Thymus (tissue), 11 donors: ENCODE measurements around the gene GPRASP3. TPM values are rescaled to one million over a fixed set of nuclear protein-coding genes. Genes with fewer than 3 reads are reported as not detected.
A peak's percentile ranks its signal among the peaks of the same experiment; 100 is the strongest.
"Not testable (repeated sequence)": the region's sequence is repeated elsewhere in the genome, so short reads cannot be mapped to it uniquely, and the experiment has no call there.

Experiments
- DNase-seq, 9 donors: peaks; one replicate each; pipeline ENCODE4 v3.0.0-alpha.2; 2013; ENCODE audit warnings: low spot score in 9 of 9, low read depth in 6 of 9, missing footprints in 1 of 9
- H3K27ac ChIP-seq, 2 donors: one replicate each; pipeline ENCODE4 v1.5.1; 2013; ENCODE audit warnings: control low read depth in 1 of 2, low read depth in 1 of 2, low read length in 1 of 2, mild to moderate bottlenecking in 1 of 2, moderate library complexity in 1 of 2
- H3K27me3 ChIP-seq, 2 donors: one replicate each; pipeline ENCODE4 v1.5.1; 2013; ENCODE audit warnings: low read length in 1 of 2; ENCODE audit not compliant: control insufficient read depth in 2 of 2, insufficient read depth in 1 of 2
- H3K36me3 ChIP-seq, 2 donors: one replicate each; pipeline ENCODE4 v1.5.1; 2013; ENCODE audit warnings: low read length in 1 of 2, mild to moderate bottlenecking in 1 of 2, moderate library complexity in 1 of 2; ENCODE audit not compliant: control insufficient read depth in 2 of 2, insufficient read depth in 2 of 2
- H3K4me1 ChIP-seq, 2 donors: one replicate each; pipeline ENCODE4 v1.5.1; 2013; ENCODE audit warnings: low read length in 2 of 2; ENCODE audit not compliant: control insufficient read depth in 2 of 2, insufficient read depth in 2 of 2
- H3K4me3 ChIP-seq, 2 donors: one replicate each; pipeline ENCODE4 v1.5.1; 2013; ENCODE audit warnings: low read length in 2 of 2, control low read depth in 1 of 2, mild to moderate bottlenecking in 1 of 2
- H3K9me3 ChIP-seq, 2 donors: one replicate each; pipeline ENCODE4 v1.5.1; 2013; ENCODE audit warnings: low read length in 1 of 2, mild to moderate bottlenecking in 1 of 2; ENCODE audit not compliant: control insufficient read depth in 2 of 2, insufficient read depth in 1 of 2
- WGBS: extraction: QIAGEN DNeasy Blood & Tissue Kit; methylation state at CpG from one replicate; pipeline ENCODE4 v1.1.7; 2013; 5-methylcytosine and 5-hydroxymethylcytosine counted together
- polyA plus RNA-seq: library from polyadenylated mRNA; stranded (reverse); fragments of 200-250 nt; gene quantifications from one replicate; pipeline ENCODE4 v1.2.3, GENCODE V29; 2013
- total RNA-seq: library from RNA; stranded (reverse); fragments of 120-200 nt; gene quantifications from one replicate; pipeline ENCODE4 v1.2.4, GENCODE V29; 2013
- donor health status: healthy.

GPRASP3 gene
- total and polyA plus RNA-seq, 2 donors = 2.0 to 3.1 TPM

DNA sequence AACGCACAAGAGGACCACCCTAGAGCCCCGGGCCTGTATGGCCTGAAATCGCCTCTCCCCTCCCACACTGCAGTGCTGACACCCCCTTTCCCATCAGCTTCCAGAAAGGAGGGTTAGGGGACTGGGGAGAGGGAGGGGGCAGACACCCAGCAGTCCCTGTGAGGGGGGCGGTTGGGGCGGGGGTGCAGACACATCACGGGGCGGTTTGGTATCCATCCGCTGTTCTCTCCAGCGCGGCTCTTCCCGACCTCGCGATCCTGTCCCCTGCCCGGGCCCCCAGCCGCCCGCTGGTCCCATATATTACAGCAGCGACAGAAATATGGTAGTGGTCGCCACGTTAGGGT lies 8.7 kb upstream of the GPRASP3 start:
- Histone ChIP-seq H3K36me3 (no peaks in the 10 kb centered on the region), H3K9me3 (no peaks in the 10 kb centered on the region), H3K4me3 (peak overlapping the region; percentile 52 to 53), H3K27ac (no peak overlapping the region), H3K27me3 (peaks cover 0 to 22% of the 10 kb centered on the region in 2 donors), H3K4me1 (peaks cover 2 to 3% of the 10 kb centered on the region in 2 donors)
- no peak for DNase-seq
- 12% methylated on average over 19 of the region's 19 CpGs for WGBS

DNA sequence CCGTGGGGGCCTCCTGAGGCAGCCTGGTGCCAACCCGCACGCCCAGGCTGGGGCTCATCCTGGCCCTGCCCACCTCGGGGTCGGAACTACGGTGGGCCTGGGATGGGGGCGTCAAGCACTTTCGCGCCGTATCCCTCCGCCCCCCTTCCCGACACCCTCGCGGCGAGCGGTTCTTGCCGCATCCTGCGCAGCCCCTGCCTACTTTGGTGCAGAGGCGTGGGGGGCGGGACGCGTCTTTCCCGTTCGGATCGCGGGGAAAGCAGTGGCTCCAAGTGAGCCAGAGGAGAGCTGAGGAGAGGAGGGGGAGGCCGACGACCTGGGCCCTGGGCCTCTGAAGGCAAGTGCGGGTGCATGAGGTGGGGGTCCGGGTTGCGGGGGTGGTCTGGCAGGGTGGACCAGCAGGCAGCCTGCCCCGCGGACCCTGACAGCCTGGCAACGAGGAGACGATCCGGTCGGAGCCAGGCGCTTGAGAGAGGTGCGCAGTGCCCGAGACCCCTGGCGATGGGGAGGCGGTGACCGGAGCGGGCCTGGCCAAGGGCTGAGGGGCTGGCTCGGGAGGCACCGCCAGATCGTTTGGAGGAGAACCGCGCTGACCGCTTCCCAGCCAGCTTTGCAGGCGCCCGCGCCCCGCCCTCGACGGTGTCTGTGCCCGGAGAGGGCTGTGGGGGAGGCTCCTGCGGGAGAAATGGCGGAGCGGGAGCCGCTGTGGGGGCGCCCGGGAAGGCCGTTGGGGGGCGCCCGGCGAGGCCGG lies 8.2 kb upstream of the GPRASP3 start, which contains the start of gene GPRASP2:
Gene GPRASP2, plus strand, starts transcription at position 233 of the 751 bp plus-strand sequence. CDS start 2,422 bp downstream, outside the sequence.
- peaks cover 0 to 22% of the 10 kb centered on the region in 2 donors for H3K27me3 ChIP-seq
- peak within 1 kb of the TSS in 1 of 2 donors; percentile 47 for H3K27ac ChIP-seq
- no peaks in the 10 kb centered on the region for H3K36me3 ChIP-seq
- H3K4me3 ChIP-seq = peak within 1 kb of the TSS; percentile 52 to 53
- DNase-seq = peak in 3 of 9 donors; percentile 3 to 41 (median 22)
- WGBS = under 1% methylated on average over 60 of the region's 68 CpGs
- no peaks in the 10 kb centered on the region for H3K9me3 ChIP-seq
- peaks cover 2 to 3% of the 10 kb centered on the region in 2 donors for H3K4me1 ChIP-seq

DNA sequence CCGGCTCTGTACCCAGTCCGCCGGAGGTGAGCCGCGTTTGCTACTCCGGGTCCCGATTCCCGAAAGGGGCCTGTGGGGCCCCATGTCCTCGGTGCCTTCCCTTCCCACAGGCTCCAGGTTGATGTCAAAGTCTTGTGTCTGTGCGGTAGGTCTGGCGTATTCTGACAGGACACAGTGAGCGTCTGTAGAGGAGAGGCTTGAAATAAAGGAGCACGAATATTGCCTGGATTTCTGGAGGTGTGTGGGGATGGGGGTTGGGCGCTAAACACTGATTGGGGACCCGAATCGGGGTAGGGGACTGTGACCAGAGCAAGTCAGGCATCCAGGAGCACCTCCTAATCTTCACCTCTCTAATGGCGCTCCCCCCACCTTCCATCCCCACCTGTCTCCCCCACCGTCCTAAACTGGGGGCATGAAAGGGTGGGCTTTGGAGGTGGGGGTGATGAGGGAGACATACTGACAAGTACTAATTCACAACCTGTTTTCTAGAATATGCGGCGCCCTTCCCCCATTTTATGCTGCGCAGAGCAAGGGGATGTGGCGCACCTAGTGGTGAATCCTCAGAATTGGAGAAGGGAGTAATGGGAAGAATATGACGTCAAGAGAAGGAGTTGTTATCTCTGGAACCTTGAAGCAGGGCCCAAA lies 7.4 kb upstream of the GPRASP3 start:
- 4% methylated on average over 22 of the region's 23 CpGs for WGBS
- H3K4me3 ChIP-seq = peak overlapping the region; percentile 52 to 53
- DNase-seq = peak in 4 of 9 donors; percentile 4 to 41 (median 12)
- H3K27ac ChIP-seq = peak overlapping the region in 1 of 2 donors; percentile 47
- H3K27me3 ChIP-seq = peaks cover 0 to 22% of the 10 kb centered on the region in 2 donors
- H3K4me1 ChIP-seq = peaks cover 2 to 3% of the 10 kb centered on the region in 2 donors
- H3K36me3 ChIP-seq = no peaks in the 10 kb centered on the region
- H3K9me3 ChIP-seq = no peaks in the 10 kb centered on the region

DNA sequence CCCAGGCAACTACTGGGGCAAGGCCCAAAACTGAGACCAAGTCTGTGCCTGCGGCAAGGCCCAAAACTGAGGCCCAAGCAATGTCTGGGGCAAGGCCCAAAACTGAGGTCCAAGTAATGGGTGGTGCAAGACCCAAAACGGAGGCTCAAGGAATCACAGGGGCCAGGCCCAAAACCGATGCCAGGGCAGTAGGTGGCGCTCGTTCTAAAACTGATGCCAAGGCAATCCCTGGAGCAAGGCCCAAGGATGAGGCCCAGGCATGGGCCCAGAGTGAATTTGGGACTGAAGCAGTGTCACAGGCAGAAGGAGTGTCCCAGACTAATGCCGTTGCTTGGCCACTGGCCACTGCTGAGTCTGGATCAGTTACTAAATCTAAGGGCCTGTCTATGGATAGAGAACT lies 5.5 kb upstream of the GPRASP3 start:
- DNase-seq = no peak
- Histone ChIP-seq H3K27ac (no peak overlapping the region), H3K4me3 (no peak overlapping the region), H3K4me1 (peaks cover 2 to 3% of the 10 kb centered on the region in 2 donors), H3K36me3 (no peaks in the 10 kb centered on the region), H3K9me3 (no peaks in the 10 kb centered on the region), H3K27me3 (peaks cover 0 to 21% of the 10 kb centered on the region in 2 donors)
- WGBS = 94% methylated on average over 6 of the region's 6 CpGs

DNA sequence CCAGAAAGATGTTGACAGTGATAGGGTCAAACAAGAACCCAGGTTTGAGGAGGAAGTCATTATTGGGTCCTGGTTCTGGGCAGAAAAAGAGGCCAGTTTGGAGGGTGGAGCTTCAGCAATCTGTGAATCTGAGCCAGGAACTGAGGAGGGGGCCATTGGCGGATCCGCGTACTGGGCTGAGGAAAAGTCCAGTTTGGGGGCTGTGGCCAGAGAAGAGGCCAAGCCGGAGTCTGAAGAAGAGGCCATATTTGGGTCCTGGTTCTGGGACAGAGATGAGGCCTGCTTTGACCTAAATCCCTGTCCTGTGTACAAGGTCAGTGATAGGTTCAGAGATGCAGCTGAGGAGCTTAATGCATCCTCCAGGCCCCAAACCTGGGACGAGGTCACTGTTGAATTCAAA lies 4.6 kb upstream of the GPRASP3 start:
- Histone ChIP-seq H3K27me3 (peaks cover 0 to 21% of the 10 kb centered on the region in 2 donors), H3K36me3 (no peaks in the 10 kb centered on the region), H3K4me3 (no peak overlapping the region), H3K9me3 (no peaks in the 10 kb centered on the region), H3K27ac (no peak overlapping the region), H3K4me1 (peaks cover 3 to 5% of the 10 kb centered on the region in 2 donors)
- 98% methylated on average over 5 of the region's 5 CpGs for WGBS
- DNase-seq = no peak

DNA sequence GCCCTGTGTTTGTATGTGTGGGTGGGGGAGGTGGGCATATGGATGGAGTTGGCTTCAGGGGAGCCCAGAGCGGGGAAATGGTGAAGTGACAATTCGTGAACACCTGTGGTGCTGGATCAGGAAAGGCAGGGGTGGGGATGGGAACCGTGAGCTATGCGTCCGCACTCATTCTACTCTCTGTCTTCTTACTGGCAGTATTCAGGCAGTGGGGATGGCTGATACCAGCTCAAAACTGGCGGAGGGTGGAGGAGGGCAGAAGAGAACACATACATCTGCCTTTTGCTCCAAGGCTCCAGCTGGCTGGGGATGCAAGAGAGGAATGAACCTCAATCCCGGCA lies 595 bp downstream of the GPRASP3 start:
- WGBS = 78% methylated on average over 7 of the region's 7 CpGs

DNA sequence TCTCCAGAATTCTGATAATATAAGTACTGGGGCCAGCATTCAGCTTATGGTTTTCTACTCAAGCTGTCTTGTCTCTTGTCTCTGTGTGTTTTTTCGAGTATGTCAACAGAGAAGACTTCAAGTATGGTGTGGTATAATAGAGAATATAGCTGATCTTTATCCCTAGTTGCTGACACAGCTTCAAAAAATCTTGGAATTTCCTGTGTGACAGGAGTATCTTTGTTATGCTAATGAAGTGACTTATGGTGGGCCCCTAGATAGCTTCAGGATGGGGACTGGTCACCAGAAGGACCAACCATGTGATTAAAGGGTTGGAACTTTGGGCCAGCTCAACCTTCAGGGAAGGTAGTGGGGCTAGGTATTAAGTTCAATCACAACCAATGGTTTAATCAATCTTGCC lies 2.9 kb downstream of the GPRASP3 start:
- Histone ChIP-seq H3K36me3 (no peaks in the 10 kb centered on the region), H3K27ac (no peak overlapping the region), H3K9me3 (no peaks in the 10 kb centered on the region), H3K27me3 (no peaks in the 10 kb centered on the region), H3K4me3 (no peak overlapping the region), H3K4me1 (peaks cover 0 to 5% of the 10 kb centered on the region in 2 donors)
- 92% methylated on average over 1 of the region's 1 CpG for WGBS
- DNase-seq = no peak

More for the DNA sequence above, 595 bp downstream of the GPRASP3 start:
- H3K9me3 ChIP-seq, H3K36me3 ChIP-seq, H3K27me3 ChIP-seq, DNase-seq, H3K4me1 ChIP-seq, H3K27ac ChIP-seq: not testable (repeated sequence)
- peak overlapping the region in 1 of 2 donors; percentile 58 for H3K4me3 ChIP-seq

DNA sequence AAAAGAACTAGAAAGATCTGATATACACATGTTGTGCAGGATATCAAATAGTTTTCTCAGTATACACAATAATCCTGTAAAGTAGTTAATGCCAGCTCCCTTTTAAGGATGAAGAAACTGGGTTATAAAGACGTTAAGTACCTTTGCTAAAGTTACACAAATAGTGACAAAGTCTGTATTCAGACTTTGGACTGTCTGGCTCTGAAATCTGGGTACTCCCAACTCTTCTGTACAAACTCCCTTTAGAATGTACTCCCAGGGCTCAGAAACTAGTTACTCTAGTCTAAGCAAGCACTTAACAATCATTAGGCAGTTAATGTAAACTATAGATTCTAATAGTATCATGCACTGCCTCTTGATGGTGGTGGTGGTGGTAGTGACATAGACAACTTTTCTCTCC lies 7.2 kb downstream of the GPRASP3 start:
- Histone ChIP-seq H3K27me3 (no peaks in the 10 kb centered on the region), H3K27ac (no peak overlapping the region), H3K4me1 (no peaks in the 10 kb centered on the region), H3K9me3 (no peaks in the 10 kb centered on the region), H3K4me3 (no peak overlapping the region), H3K36me3 (no peaks in the 10 kb centered on the region)
- 98% methylated on average over 1 of the region's 1 CpG for WGBS
- DNase-seq = no peak

DNA sequence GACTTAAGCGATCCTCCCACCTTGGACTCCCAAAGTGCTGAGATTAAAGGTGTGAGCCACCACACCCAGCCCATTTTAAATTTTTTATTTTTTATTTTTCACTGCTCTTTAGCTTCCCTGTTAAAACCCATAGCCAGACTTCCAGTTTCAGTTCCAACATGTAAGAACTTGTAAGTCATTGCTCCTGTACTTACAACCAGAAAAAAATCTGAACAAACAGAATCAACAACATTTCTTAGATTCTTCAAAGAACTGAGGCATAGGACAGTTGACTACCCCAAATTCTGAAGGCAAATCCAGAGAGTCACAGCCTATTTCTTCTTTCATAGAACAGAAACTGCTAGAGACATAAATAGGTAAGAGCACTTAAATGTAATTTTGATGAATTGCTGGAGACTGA lies 8.1 kb downstream of the GPRASP3 start:
- H3K36me3 ChIP-seq = no peaks in the 10 kb centered on the region
- no peak overlapping the region for H3K4me3 ChIP-seq
- H3K9me3 ChIP-seq = no peaks in the 10 kb centered on the region
- no peak overlapping the region for H3K27ac ChIP-seq
- DNase-seq = no peak
- H3K4me1 ChIP-seq = no peaks in the 10 kb centered on the region
- WGBS = 100% methylated on average over 1 of the region's 1 CpG
- no peaks in the 10 kb centered on the region for H3K27me3 ChIP-seq
